CD4-positive, alpha-beta memory T cell (primary cell): ENCODE results near the gene RABGGTA. TPM values are rescaled to one million over a fixed set of nuclear protein-coding genes. Genes with fewer than 3 reads are reported as not detected.

Source experiments
- CTCF ChIA-PET: fragments of 350-600 bp; sonication (Branson Sonifier 250); formaldehyde crosslinking; loops from one replicate; lab custom pipeline; 2021; ENCODE audit warnings: inconsistent platforms; ENCODE audit not compliant: partially characterized antibody; lab: Charles Lee
- POLR2A ChIA-PET: fragments of 350-600 bp; sonication (Branson Sonifier 250); formaldehyde crosslinking; loops from one replicate; lab custom pipeline; 2021; ENCODE audit not compliant: partially characterized antibody; lab: Charles Lee
- DNase-seq, 5 donors: peaks; one replicate each; pipeline versions ENCODE4 v3.0.0 to v3.0.0-alpha.2; 2020 to 2022; ENCODE audit warnings: mixed read lengths in 1 of 5
- H3K27ac ChIP-seq: one replicate; pipeline ENCODE4 v1.7.0; 2013; ENCODE audit warnings: low read depth, low read length
- H3K27me3 ChIP-seq: 2 replicates; pipeline ENCODE4 v1.7.0; 2013; ENCODE audit warnings: mild to moderate bottlenecking, low read length, moderate library complexity; ENCODE audit not compliant: insufficient read depth
- H3K36me3 ChIP-seq: 2 replicates; pipeline ENCODE4 v1.7.0; 2013; ENCODE audit warnings: mild to moderate bottlenecking, low read length, moderate library complexity; ENCODE audit not compliant: insufficient read depth
- H3K4me1 ChIP-seq: 2 replicates; pipeline ENCODE4 v1.7.0; 2013; ENCODE audit warnings: mild to moderate bottlenecking, low read length, moderate library complexity; ENCODE audit not compliant: insufficient read depth
- H3K4me3 ChIP-seq, 2 donors: one replicate each; pipeline ENCODE4 v1.7.0; 2013; ENCODE audit warnings: low read length in 2 of 2, mild to moderate bottlenecking in 1 of 2
- H3K9me3 ChIP-seq, 2 donors: one replicate each; pipeline ENCODE4 v1.7.0; 2013; ENCODE audit warnings: low read length in 2 of 2, control low read depth in 1 of 2; ENCODE audit not compliant: control insufficient read depth in 1 of 2
- H3K27ac Mint-ChIP-seq, 7 donors: one replicate each; pipeline ENCODE4 v1.8.0; 2020 to 2021; ENCODE audit warnings: mixed read lengths in 7 of 7, mild to moderate bottlenecking in 6 of 7, inconsistent platforms in 3 of 7, moderate library complexity in 3 of 7
- H3K27me3 Mint-ChIP-seq, 2 donors: one replicate each; pipeline ENCODE4 v1.8.0; 2020 to 2021; ENCODE audit warnings: mixed read lengths in 2 of 2
- H3K36me3 Mint-ChIP-seq, 2 donors: one replicate each; pipeline ENCODE4 v1.8.0; 2020 to 2021; ENCODE audit warnings: mixed read lengths in 2 of 2, inconsistent platforms in 1 of 2, mild to moderate bottlenecking in 1 of 2
- H3K4me1 Mint-ChIP-seq, 4 donors: one replicate each; pipeline ENCODE4 v1.8.0; 2020 to 2021; ENCODE audit warnings: mixed read lengths in 4 of 4, mild to moderate bottlenecking in 1 of 4
- H3K4me3 Mint-ChIP-seq, 8 donors: one replicate each; pipeline ENCODE4 v1.8.0; 2020 to 2021; ENCODE audit warnings: mixed read lengths in 8 of 8, mild to moderate bottlenecking in 7 of 8, moderate library complexity in 6 of 8, inconsistent platforms in 3 of 8
- H3K9me3 Mint-ChIP-seq, 8 donors: one replicate each; pipeline ENCODE4 v1.8.0; 2020 to 2021; ENCODE audit warnings: mixed read lengths in 8 of 8, mild to moderate bottlenecking in 5 of 8, inconsistent platforms in 3 of 8, moderate library complexity in 1 of 8
- intact Hi-C: fragments of 100-400 bp; cut with micrococcal nuclease; formaldehyde crosslinking; loops from one replicate; pipeline ENCODE4 v1.15.1; 2023
- polyA plus RNA-seq, 2 donors: library from polyadenylated mRNA; unstranded; fragments of 300-500 nt; fragmentation: Illumina TruSeq; gene quantifications; one replicate each; pipeline ENCODE4 v1.2.3, GENCODE V29; 2021
- total RNA-seq, 2 experiments: library from RNA; stranded (reverse); gene quantifications; one replicate each; pipeline ENCODE4 v1.2.3, GENCODE V29; 2021

The RABGGTA gene
- total and polyA plus RNA-seq, 4 experiments from 2014 or later: 22.9 to 62.5 (median 44.0) TPM

DNA sequence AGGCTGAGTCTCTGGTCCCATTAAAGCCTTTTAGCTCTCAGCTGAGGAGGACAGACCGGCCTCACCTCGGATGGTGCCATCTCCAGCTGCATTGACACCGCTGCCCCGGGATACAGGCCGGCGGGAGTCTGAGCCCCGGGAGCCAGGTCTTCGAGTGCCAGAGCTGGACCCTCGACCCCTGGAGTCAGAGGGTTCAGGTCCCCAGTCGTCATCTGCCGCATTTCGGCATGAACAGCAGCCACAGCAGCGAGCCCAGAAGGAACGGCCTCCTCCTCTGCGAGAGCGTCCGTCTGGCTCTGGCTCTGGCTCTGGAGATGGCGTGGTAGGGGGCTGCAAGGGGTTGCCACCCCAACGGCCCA lies 9.4 kb downstream of the RABGGTA start:
- H3K27ac Mint-ChIP-seq: no peak overlapping the region
- H3K27me3 Mint-ChIP-seq: no peaks in the 10 kb centered on the region
- peaks cover 19 to 40% of the 10 kb centered on the region in 2 donors for H3K36me3 Mint-ChIP-seq

GRCh38 chr14:24261256-24261968 lies 10.0 kb downstream of the RABGGTA start:
- H3K4me1 ChIP-seq: no peaks in the 10 kb centered on the region
- H3K36me3 ChIP-seq: peaks cover 14% of the 10 kb centered on the region
- no peak overlapping the region for H3K4me3 ChIP-seq
- no peaks in the 10 kb centered on the region for H3K9me3 ChIP-seq
- intact Hi-C loops: no loop called here
- CTCF ChIA-PET: interaction anchor here (0.9 to 1.7 kb wide), 2 partner anchors 10 to 203 kb away, joined by 3 to 4 read pairs; no protein-coding TSS in a partner anchor
- H3K27me3 ChIP-seq: no peaks in the 10 kb centered on the region
- Mint-ChIP-seq H3K27ac (peak overlapping the region in 2 of 7 donors; percentile 58 to 79), H3K36me3 (peaks cover 19 to 37% of the 10 kb centered on the region in 2 donors), H3K27me3 (no peaks in the 10 kb centered on the region), H3K9me3 (no peaks in the 10 kb centered on the region), H3K4me1 (no peaks in the 10 kb centered on the region), H3K4me3 (no peak overlapping the region)
- no peak for DNase-seq
- POLR2A ChIA-PET: interaction anchor here (1.6 kb wide), 1 partner anchor 19 kb away, joined by 5 read pairs; the partner anchor contains the start of gene TINF2
- no peak overlapping the region for H3K27ac ChIP-seq

More for the DNA sequence above, 9.4 kb downstream of the RABGGTA start:
- peaks cover 19% of the 10 kb centered on the region for H3K36me3 ChIP-seq
- Mint-ChIP-seq H3K9me3 (no peaks in the 10 kb centered on the region), H3K4me1 (peaks cover 0 to under 1% (median 0%) of the 10 kb centered on the region in 4 donors), H3K4me3 (no peak overlapping the region)
- H3K4me1 ChIP-seq: no peaks in the 10 kb centered on the region
- POLR2A ChIA-PET: interaction anchor here (1.1 to 1.6 kb wide), 2 partner anchors 10 to 19 kb away, joined by 3 to 5 read pairs; partner anchors contain the start of gene TINF2
- intact Hi-C loops: no loop called here
- H3K27me3 ChIP-seq: no peaks in the 10 kb centered on the region
- H3K27ac ChIP-seq: no peak overlapping the region
- no peaks in the 10 kb centered on the region for H3K9me3 ChIP-seq
- H3K4me3 ChIP-seq: no peak overlapping the region
- CTCF ChIA-PET: interaction anchor here (0.9 to 1.7 kb wide), 2 partner anchors 11 to 204 kb away, joined by 3 to 4 read pairs; no protein-coding TSS in a partner anchor
- no peak for DNase-seq

- Histone ChIP-seq H3K4me1 (no peaks in the 10 kb centered on the region), H3K27me3 (no peaks in the 10 kb centered on the region), H3K27ac (no peak overlapping the region), H3K36me3 (peaks cover 8% of the 10 kb centered on the region), H3K4me3 (no peak overlapping the region), H3K9me3 (no peaks in the 10 kb centered on the region)
- no peak overlapping the region for H3K4me3 Mint-ChIP-seq
- ChIA-PET POLR2A (no interaction called here), CTCF (interaction anchor here (1.7 kb wide), 1 partner anchor 202 kb away, joined by 4 read pairs; no protein-coding TSS in a partner anchor)
- no peak overlapping the region for H3K27ac Mint-ChIP-seq
- H3K27me3 Mint-ChIP-seq: no peaks in the 10 kb centered on the region
- intact Hi-C loops: no loop called here
- H3K36me3 Mint-ChIP-seq: peaks cover 14 to 31% of the 10 kb centered on the region in 2 donors
- H3K9me3 Mint-ChIP-seq: no peaks in the 10 kb centered on the region
- no peaks in the 10 kb centered on the region for H3K4me1 Mint-ChIP-seq
- no peak for DNase-seq
These were observed 10.6 kb downstream of the RABGGTA start for GRCh38 chr14:24260780-24261157.

GRCh38 chr14:24260026-24260779 lies 11.2 kb downstream of the RABGGTA start:
- Histone ChIP-seq H3K4me1 (no peaks in the 10 kb centered on the region), H3K4me3 (no peak overlapping the region), H3K9me3 (no peaks in the 10 kb centered on the region), H3K27ac (no peak overlapping the region), H3K36me3 (peaks cover 5% of the 10 kb centered on the region), H3K27me3 (no peaks in the 10 kb centered on the region)
- H3K4me3 Mint-ChIP-seq: no peak overlapping the region
- no peak for DNase-seq
- CTCF ChIA-PET: interaction anchor here (1.7 to 25.6 kb wide), 2 partner anchors 45 to 202 kb away, joined by 4 to 556 read pairs; partner anchors contain the start of genes CIDEB, DHRS1, LTB4R and LTB4R2
- peaks cover 14 to 29% of the 10 kb centered on the region in 2 donors for H3K36me3 Mint-ChIP-seq
- H3K27ac Mint-ChIP-seq: no peak overlapping the region
- H3K9me3 Mint-ChIP-seq: no peaks in the 10 kb centered on the region
- POLR2A ChIA-PET: no interaction called here
- intact Hi-C loops: no loop called here
- H3K4me1 Mint-ChIP-seq: no peaks in the 10 kb centered on the region
- no peaks in the 10 kb centered on the region for H3K27me3 Mint-ChIP-seq

DNA sequence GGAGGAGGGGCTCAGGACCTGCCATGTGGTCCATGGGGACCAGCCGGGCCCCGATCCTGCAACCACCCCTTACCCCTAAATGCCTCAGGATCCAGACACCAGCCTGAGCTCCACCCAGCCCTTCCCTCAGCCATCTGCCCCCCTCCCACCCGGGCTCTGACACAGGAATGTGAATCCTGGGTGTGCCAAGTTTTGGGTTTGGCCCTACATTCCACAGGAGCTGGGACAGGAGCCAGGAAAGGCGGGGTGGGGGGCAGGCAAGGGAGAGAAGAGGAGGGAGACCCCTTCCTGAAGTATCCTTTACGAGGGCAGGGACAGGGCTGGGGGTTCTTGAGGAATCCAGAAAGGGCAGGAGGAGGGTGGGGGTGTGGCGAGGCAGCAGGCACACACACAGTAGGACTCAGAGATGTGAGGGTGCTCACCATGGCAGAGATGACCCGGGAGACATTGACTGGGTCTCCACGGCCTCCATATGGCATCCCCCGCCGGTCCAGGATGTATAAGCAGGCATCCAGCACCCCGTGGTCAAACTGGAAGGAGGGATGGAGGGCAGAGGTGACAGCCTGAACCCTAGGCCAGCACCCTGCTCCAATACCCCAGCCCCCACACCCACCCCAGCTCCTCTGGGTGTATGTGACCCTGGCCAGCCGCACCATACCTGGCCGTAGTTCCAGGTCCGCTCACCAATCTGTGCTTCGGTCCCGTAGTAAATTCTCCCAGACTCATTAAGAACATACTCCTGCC lies 11.9 kb downstream of the RABGGTA start:
- H3K4me1 Mint-ChIP-seq: no peaks in the 10 kb centered on the region
- no peaks in the 10 kb centered on the region for H3K27me3 Mint-ChIP-seq
- intact Hi-C loops: no loop called here
- ChIA-PET CTCF (interaction anchor here (2.4 to 25.6 kb wide), 2 partner anchors 17 to 46 kb away, joined by 10 to 556 read pairs; partner anchors contain the start of genes CIDEB, DHRS1, LTB4R and LTB4R2), POLR2A (no interaction called here)
- Histone ChIP-seq H3K4me1 (no peaks in the 10 kb centered on the region), H3K9me3 (no peaks in the 10 kb centered on the region), H3K27me3 (no peaks in the 10 kb centered on the region), H3K27ac (no peak overlapping the region), H3K36me3 (peaks cover 9% of the 10 kb centered on the region), H3K4me3 (no peak overlapping the region)
- no peak overlapping the region for H3K4me3 Mint-ChIP-seq
- no peaks in the 10 kb centered on the region for H3K9me3 Mint-ChIP-seq
- no peak for DNase-seq
- H3K27ac Mint-ChIP-seq: peak overlapping the region in 1 of 7 donors; percentile 52
- H3K36me3 Mint-ChIP-seq: peaks cover 6 to 33% of the 10 kb centered on the region in 2 donors

DNA sequence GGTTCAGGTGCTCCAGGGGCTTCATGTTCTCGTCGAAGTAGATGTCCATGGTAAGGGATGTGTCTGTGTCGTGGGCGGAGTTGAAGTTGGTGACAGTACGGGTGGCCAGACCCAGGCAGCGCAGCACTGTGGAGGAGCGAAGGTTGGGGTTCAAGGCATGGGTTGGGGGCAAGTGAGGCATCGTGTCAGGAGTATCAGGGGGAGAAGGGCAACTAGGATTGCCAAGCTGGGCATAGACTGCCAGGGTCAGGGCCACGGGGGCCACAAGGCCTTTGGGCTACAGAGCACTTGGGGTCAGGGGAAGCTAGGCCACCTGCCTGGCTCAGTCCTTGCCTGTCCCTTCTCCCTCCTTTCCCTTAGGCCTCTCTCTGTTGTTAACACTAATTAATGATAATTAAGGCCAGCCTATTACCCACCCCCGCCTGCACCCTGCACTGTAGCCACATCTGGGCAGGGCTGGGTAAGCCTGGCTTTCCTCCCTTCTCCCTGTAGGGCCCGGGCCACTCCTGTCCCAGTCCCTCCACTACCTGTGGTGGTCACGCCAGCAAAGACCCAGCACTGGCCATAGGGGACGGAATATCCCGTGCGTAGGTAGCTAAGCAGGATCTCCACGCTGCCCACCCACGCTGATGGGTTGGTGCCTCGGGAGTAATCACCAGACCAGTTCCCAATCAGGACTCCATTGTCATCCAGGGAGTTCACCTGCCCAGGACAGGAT lies 12.7 kb downstream of the RABGGTA start:
- ChIA-PET POLR2A (interaction anchor here (0.9 kb wide), 1 partner anchor 16 kb away, joined by 4 read pairs; the partner anchor contains the start of gene TINF2), CTCF (interaction anchor here (2.2 to 25.6 kb wide), 3 partner anchors 16 to 74 kb away, joined by 9 to 556 read pairs (median 10); partner anchors contain the start of genes CIDEB, DHRS1, LTB4R and LTB4R2)
- Histone ChIP-seq H3K4me3 (no peak overlapping the region), H3K27ac (no peak overlapping the region), H3K36me3 (peaks cover 12% of the 10 kb centered on the region), H3K27me3 (no peaks in the 10 kb centered on the region), H3K9me3 (no peaks in the 10 kb centered on the region), H3K4me1 (no peaks in the 10 kb centered on the region)
- intact Hi-C loops: no loop called here
- Mint-ChIP-seq H3K4me1 (no peaks in the 10 kb centered on the region), H3K36me3 (peaks cover 13 to 35% of the 10 kb centered on the region in 2 donors), H3K27ac (no peak overlapping the region), H3K9me3 (no peaks in the 10 kb centered on the region), H3K4me3 (no peak overlapping the region), H3K27me3 (no peaks in the 10 kb centered on the region)
- no peak for DNase-seq
